Endothelial cell (in vitro differentiated cells): ENCODE results near the gene EPX. TPM values are rescaled to one million over a fixed set of nuclear protein-coding genes. Genes with fewer than 3 reads are reported as not detected.

ENCODE experiments used
- DNase-seq: peaks from one replicate; pipeline ENCODE4 v3.0.0; 2021; ENCODE audit warnings: low spot score
- H3K27ac Mint-ChIP-seq: one replicate; pipeline ENCODE4 v1.8.0; 2021; ENCODE audit warnings: mixed read lengths, inconsistent platforms; ENCODE audit not compliant: unreplicated experiment
- H3K27me3 Mint-ChIP-seq: one replicate; pipeline ENCODE4 v1.8.0; 2021; ENCODE audit warnings: mild to moderate bottlenecking, moderate library complexity, mixed read lengths, inconsistent platforms; ENCODE audit not compliant: unreplicated experiment
- H3K36me3 Mint-ChIP-seq: one replicate; pipeline ENCODE4 v1.8.0; 2021; ENCODE audit warnings: mild to moderate bottlenecking, low read depth, mixed read lengths, inconsistent platforms; ENCODE audit not compliant: unreplicated experiment
- H3K4me1 Mint-ChIP-seq: one replicate; pipeline ENCODE4 v1.8.0; 2021; ENCODE audit warnings: mild to moderate bottlenecking, mixed read lengths, inconsistent platforms; ENCODE audit not compliant: unreplicated experiment
- H3K4me3 Mint-ChIP-seq: one replicate; pipeline ENCODE4 v1.8.0; 2021; ENCODE audit warnings: mild to moderate bottlenecking, mixed read lengths, inconsistent platforms; ENCODE audit not compliant: unreplicated experiment
- H3K9me3 Mint-ChIP-seq: one replicate; pipeline ENCODE4 v1.8.0; 2021; ENCODE audit warnings: mixed read lengths, inconsistent platforms; ENCODE audit not compliant: unreplicated experiment
- CTCF ChIP-seq: fragments of 200-600 bp; sonication (generic); IDR thresholded peaks from one replicate; pipeline ENCODE4 v1.5.0; 2021; ENCODE audit warnings: antibody characterized with exemption; ENCODE audit not compliant: unreplicated experiment
- total RNA-seq: library from RNA; stranded (reverse); fragmentation: NEBNext Ultra II Directional; extraction: Animal tissue kit (Norgen Biotek cat#: 25700); gene quantifications from one replicate; pipeline ENCODE4 v1.2.1, GENCODE V29; 2021; ENCODE audit not compliant: unreplicated experiment

EPX gene
- total RNA-seq, 1 donor from 2014 or later = not detected

GRCh38 chr17:58235821-58236220, 43.3 kb downstream of the EPX start:
- Mint-ChIP-seq H3K9me3 (no peaks in the 10 kb centered on the region), H3K27ac (no peak overlapping the region), H3K27me3 (no peaks in the 10 kb centered on the region), H3K36me3 (no peaks in the 10 kb centered on the region), H3K4me1 (peaks cover 5% of the 10 kb centered on the region), H3K4me3 (no peak overlapping the region)
- DNase-seq = no peak
- TF ChIP-seq CTCF = no peak

GRCh38 chr17:58236394-58236793, 43.9 kb downstream of the EPX start:
- Mint-ChIP-seq H3K4me3 (no peak overlapping the region), H3K9me3 (no peaks in the 10 kb centered on the region)

GRCh38 chr17:58238147-58238634, 45.7 kb downstream of the EPX start, which contains the start of gene LPO:
Gene LPO, plus strand, starts transcription at chr17:58238584. Its CDS starts 4,396 bp downstream, at chr17:58242980.
- no peak for DNase-seq
- Mint-ChIP-seq H3K4me3 (no peak within 1 kb of the TSS), H3K36me3 (no peaks in the 10 kb centered on the region), H3K9me3 (no peaks in the 10 kb centered on the region), H3K4me1 (peaks cover 5% of the 10 kb centered on the region), H3K27ac (no peak within 1 kb of the TSS), H3K27me3 (peaks cover under 1% of the 10 kb centered on the region)
- no peak for TF ChIP-seq CTCF

More at GRCh38 chr17:58236394-58236793, 43.9 kb downstream of the EPX start:
- Mint-ChIP-seq H3K27ac (no peak overlapping the region), H3K27me3 (no peaks in the 10 kb centered on the region), H3K36me3 (no peaks in the 10 kb centered on the region), H3K4me1 (peaks cover 5% of the 10 kb centered on the region)
- no peak for TF ChIP-seq CTCF
- no peak for DNase-seq

GRCh38 chr17:58239987-58240386, 47.5 kb downstream of the EPX start:
- H3K36me3 Mint-ChIP-seq = no peaks in the 10 kb centered on the region
- no peaks in the 10 kb centered on the region for H3K9me3 Mint-ChIP-seq
- H3K27me3 Mint-ChIP-seq = peaks cover 6% of the 10 kb centered on the region
- H3K27ac Mint-ChIP-seq = no peak overlapping the region
- DNase-seq = no peak
- no peak overlapping the region for H3K4me3 Mint-ChIP-seq
- peaks cover 9% of the 10 kb centered on the region for H3K4me1 Mint-ChIP-seq
- no peak for TF ChIP-seq CTCF

- H3K4me3 Mint-ChIP-seq = no peak overlapping the region
- no peak overlapping the region for H3K27ac Mint-ChIP-seq
- peaks cover 6% of the 10 kb centered on the region for H3K27me3 Mint-ChIP-seq
- DNase-seq = no peak
- H3K4me1 Mint-ChIP-seq = peaks cover 6% of the 10 kb centered on the region
- TF ChIP-seq CTCF = no peak
- no peaks in the 10 kb centered on the region for H3K9me3 Mint-ChIP-seq
- H3K36me3 Mint-ChIP-seq = no peaks in the 10 kb centered on the region
Observed at GRCh38 chr17:58242171-58242784, 49.8 kb downstream of the EPX start.
